GM12873 (cell line): Measurements from ENCODE around the gene FYCO1.

Source experiments
- CTCF ChIP-seq: IDR thresholded peaks from 2 replicates; pipeline ENCODE4 v1.5.1; 2012; ENCODE audit warnings: low read depth, mild to moderate bottlenecking, moderate library complexity, low read length, control low read depth; ENCODE audit not compliant: insufficient read depth; ENCODE audit errors: missing control alignments

FYCO1 gene

GRCh38 chr3:45985532-45986302 is 9.9 kb downstream of the FYCO1 start:
- no peak for TF ChIP-seq CTCF

- TF ChIP-seq CTCF, result no peak
These were observed 11.0 kb downstream of the FYCO1 start for GRCh38 chr3:45984331-45985312.

DNA sequence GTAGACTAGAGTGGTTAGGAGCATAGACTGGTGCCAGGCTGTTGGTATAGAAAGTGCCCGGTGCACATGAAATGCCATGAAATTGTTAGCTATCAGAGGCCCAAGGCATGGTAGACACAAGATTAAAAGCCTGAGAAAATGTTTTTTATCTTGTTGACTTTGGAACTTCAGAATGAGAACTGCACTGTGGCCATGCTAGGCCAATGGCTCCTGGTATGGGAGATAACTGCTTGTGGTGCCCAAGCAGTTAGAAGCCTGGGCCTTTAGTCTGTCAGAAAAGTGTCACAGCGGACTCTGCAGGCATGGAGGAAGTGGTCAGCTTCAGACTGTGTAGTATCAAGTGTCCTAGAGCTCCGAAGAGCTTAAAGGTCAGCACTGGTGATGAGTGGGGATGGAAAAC is 11.9 kb downstream of the FYCO1 start:
- no peak for TF ChIP-seq CTCF

DNA sequence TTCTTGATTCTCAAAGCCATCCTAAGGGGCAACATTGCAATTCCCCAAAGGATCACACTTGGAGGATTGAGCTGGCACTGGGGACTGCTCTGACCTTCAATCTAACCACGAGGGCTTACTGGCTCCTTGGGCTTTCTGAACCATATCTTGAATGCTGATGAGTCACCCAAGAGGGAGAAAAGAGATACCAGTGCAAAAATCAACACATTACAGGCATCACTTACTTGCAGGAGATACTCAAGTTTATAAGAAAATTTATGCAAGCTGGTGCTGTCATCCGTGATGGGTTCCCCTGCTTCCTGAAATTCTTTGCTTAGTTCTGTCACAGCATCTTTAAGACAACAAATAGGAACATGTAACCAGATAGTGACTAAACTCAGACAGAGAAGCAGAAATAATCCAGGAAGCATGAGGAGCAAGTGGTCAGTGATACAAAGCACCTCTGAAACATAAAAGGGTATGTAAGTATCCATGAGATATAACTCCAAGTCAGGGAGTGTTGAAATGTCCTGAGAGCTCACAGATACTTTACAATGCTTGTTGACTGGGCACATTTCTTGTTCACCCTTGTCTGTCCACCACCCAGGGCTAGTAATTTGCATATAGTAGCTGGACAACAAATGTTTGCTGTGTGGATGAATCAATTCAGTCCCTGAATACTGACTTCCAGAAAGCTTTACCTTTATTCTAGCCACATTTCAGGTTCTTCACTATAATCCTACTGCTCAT is 14.1 kb downstream of the FYCO1 start:
- no peak for TF ChIP-seq CTCF

- TF ChIP-seq CTCF, result no peak
These were observed 14.8 kb downstream of the FYCO1 start for GRCh38 chr3:45980819-45981218.

DNA sequence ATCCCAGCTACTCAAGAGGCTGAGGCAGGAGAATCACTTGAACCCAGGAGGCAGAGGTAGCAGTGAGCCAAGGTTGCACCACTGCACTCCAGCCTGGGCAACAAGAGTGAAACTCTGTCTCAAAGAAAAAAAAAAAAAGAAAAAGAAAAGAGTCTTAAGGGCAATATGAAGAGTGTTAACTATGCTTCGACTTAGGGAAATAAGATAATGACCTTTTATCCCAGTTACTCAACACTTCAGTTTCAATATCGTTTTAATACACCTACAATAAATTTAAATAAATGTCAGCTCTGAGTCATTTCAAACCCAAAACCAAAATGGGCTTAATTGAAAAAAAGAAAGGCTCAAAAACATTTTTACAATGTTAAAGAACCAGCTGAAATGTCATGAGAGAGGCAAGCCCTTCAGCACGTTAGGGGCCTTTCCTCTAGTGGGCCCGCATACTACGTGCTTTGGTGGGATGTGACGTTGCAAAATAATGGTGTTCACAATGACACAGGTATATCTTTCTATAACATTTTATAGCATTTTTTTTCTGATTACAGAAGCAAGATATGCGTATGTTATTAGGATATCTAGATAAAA is 15.3 kb downstream of the FYCO1 start:
- no peak for TF ChIP-seq CTCF
